SJCRH30 (cell line): ENCODE results near the gene KLHL41. TPM values are rescaled to one million over a fixed set of nuclear protein-coding genes. Genes with fewer than 3 reads are reported as not detected.
"Not testable (repeated sequence)": the region's sequence is repeated elsewhere in the genome, so short reads cannot be mapped to it uniquely, and the experiment has no call there.

Source experiments
- DNase-seq, 2 experiments: peaks; one replicate each; pipeline ENCODE4 v3.0.0-alpha.2; 2015 to 2020
- H3K27ac ChIP-seq: fragments of 250-450 bp; sonication (Bioruptor Pico); 2 replicates; pipeline ENCODE4 v1.5.1; 2020; ENCODE audit warnings: mild to moderate bottlenecking, moderate library complexity
- H3K27me3 ChIP-seq: fragments of 250-450 bp; sonication (Bioruptor Pico); 2 replicates; pipeline ENCODE4 v1.5.1; 2020; ENCODE audit warnings: mild to moderate bottlenecking, moderate library complexity
- H3K36me3 ChIP-seq: fragments of 250-450 bp; sonication (Bioruptor Pico); 2 replicates; pipeline ENCODE4 v1.5.1; 2020; ENCODE audit warnings: mild to moderate bottlenecking, moderate library complexity
- H3K4me1 ChIP-seq: fragments of 250-450 bp; sonication (Bioruptor Pico); 2 replicates; pipeline ENCODE4 v1.5.1; 2020; ENCODE audit warnings: mild to moderate bottlenecking, moderate library complexity
- H3K4me3 ChIP-seq: fragments of 250-450 bp; sonication (Bioruptor Pico); 2 replicates; pipeline ENCODE4 v1.5.1; 2020; ENCODE audit warnings: mild to moderate bottlenecking, moderate library complexity
- H3K9me3 ChIP-seq: fragments of 250-450 bp; sonication (Bioruptor Pico); replicated peaks from 2 replicates; pipeline ENCODE4 v1.5.1; 2020; ENCODE audit warnings: mild to moderate bottlenecking, moderate library complexity
- total RNA-seq: library from RNA; depleted of rRNA; stranded (reverse); fragments of >200 nt; shearing (Covaris generic); gene quantifications from 2 replicates; pipeline ENCODE4 v1.2.3, GENCODE V29; 2014

Gene KLHL41
- total RNA-seq, 1 experiment from 2014 or later = 26.1 TPM

DNA sequence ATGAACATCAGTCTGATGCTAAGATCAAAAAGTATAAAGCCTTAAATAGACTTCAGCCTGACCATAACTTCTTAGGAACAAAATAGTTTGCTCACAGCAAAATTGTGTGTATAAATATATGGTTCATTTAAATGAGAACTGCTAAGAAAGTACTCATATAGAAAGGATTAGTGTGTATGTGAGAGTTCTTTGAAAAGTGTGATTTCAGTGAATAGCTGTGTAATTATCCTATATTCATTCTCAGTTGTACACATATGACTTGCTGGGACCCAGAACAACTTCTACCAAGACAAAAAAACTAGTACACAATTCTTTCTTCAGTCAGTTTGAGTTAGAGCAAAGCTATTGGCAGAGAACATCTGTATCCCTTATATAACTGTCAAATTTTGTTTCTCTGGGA, 23.0 kb upstream of the KLHL41 start:
- Histone ChIP-seq H3K4me3 (no peak overlapping the region), H3K36me3 (no peaks in the 10 kb centered on the region), H3K9me3 (no peaks in the 10 kb centered on the region), H3K27ac (no peak overlapping the region), H3K27me3 (no peaks in the 10 kb centered on the region), H3K4me1 (no peaks in the 10 kb centered on the region)
- no peak for DNase-seq

DNA sequence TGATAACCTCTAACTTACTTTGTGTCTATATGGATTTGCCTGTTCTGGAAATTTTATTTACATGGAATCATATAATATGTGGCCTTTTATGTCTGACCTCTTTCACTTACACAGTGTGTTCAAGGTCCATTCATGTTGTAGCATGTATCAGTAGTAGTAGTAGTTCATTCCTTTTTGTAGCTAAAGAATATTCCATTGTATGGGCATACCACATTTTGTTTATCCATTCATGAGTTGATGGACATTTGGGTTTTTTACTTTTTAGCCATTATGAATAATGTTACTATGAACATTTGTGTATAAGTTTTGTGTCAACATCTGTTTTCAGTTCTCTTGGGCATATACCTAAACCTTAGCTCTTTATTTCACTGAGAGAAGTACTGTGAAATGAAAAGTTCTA, 18.7 kb upstream of the KLHL41 start:
- Histone ChIP-seq H3K27ac (no peak overlapping the region), H3K4me1 (no peaks in the 10 kb centered on the region), H3K36me3 (no peaks in the 10 kb centered on the region), H3K4me3 (no peak overlapping the region), H3K27me3 (no peaks in the 10 kb centered on the region), H3K9me3 (no peaks in the 10 kb centered on the region)
- DNase-seq = no peak

DNA sequence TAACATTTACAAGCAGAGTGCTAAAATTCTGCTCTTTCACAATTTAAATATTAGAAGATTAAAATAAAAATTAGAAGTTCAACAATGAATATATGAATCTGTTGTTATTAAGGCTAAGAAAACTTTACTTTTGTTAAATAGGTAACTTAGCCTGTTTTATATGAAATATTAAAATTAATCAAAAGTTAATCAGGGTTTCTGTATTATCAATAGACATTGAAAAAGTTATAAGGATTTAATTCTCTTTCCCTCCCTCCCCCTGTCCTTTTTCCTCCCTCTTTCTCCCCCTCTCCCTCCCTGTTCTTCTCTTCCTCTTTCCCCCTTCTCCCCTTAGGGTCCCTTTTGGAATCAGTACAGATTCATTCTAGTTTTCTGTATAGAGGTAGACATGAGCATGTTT, 18.1 kb upstream of the KLHL41 start:
- Histone ChIP-seq H3K4me3 (no peak overlapping the region), H3K36me3 (no peaks in the 10 kb centered on the region), H3K27me3 (no peaks in the 10 kb centered on the region), H3K27ac (no peak overlapping the region), H3K9me3 (no peaks in the 10 kb centered on the region), H3K4me1 (no peaks in the 10 kb centered on the region)
- no peak for DNase-seq

DNA sequence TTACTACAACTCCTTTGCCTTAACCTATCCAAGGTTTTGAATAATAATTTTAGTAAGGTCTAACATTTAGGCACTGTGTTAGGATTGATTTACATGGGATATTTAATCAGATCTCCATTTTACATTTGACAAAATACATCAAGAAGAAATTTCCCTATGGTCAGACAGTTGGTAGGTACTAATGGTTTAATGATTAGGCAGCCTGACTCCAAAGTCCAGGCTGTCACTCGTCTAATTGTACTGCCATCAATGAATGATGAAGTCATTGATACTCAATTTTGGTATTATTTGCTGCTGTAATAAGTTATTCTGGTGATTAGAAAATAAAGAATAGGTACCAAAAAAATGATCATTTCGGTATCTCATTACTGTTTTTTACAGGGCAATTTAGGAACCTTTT, 16.1 kb upstream of the KLHL41 start:
- no peaks in the 10 kb centered on the region for H3K27me3 ChIP-seq

DNA sequence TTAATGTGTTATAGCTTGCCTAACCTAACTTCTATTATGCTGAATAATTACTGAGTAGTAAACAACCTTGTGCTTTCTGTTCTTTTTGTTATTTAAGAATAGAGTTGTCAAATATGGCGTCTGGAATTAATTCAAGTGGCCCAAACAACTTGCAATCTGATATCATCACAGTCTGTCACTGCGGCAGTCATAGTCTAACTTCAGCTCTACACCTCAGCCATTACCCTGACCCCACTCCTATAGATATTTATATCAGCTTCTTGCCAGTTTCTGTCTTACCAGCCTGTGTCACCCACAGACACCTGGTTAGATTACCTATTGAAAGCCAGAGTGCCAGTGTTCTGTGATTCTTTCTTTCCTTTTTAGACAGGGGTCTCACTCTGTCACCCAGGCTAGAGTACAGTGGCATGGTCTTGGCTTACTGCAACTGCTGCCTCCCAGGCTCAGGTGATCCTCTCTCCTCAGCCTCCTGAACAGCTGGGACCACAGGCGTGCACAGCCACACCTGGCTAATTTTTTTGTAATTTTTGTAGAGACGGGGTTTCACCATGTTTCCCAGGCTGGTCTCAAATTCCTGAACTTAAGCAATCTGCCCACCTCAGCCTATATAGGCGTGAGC, 14.1 kb upstream of the KLHL41 start:
- H3K9me3 ChIP-seq = no peaks in the 10 kb centered on the region
- no peak overlapping the region for H3K27ac ChIP-seq
- H3K4me3 ChIP-seq = no peak overlapping the region
- no peak for DNase-seq
- no peaks in the 10 kb centered on the region for H3K4me1 ChIP-seq
- no peaks in the 10 kb centered on the region for H3K36me3 ChIP-seq
- no peaks in the 10 kb centered on the region for H3K27me3 ChIP-seq

More for the DNA sequence above, 16.1 kb upstream of the KLHL41 start:
- H3K4me3 ChIP-seq = no peak overlapping the region
- no peaks in the 10 kb centered on the region for H3K9me3 ChIP-seq
- H3K4me1 ChIP-seq = no peaks in the 10 kb centered on the region
- H3K36me3 ChIP-seq = no peaks in the 10 kb centered on the region
- no peak overlapping the region for H3K27ac ChIP-seq
- no peak for DNase-seq

DNA sequence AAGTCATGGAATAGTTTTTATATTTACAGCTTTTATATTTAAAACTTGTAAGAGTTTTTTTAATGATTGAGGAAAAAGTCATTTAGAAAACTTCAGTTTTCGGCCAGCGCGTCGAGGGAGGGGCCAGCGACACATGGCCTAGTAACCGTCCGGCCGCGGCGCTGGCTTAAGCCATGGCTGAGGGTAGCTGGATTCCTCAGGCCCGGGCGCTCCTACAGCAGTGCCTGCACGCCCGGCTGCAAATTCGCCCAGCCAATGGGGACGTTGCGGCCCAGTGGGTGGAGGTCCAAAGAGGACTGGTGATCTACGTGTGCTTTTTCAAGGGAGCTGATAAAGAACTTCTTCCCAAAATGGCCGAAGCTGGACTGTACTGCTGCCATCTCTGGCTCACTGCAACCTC, 4.9 kb upstream of the KLHL41 start:
- H3K4me1 ChIP-seq = peaks cover 22% of the 10 kb centered on the region
- no peaks in the 10 kb centered on the region for H3K9me3 ChIP-seq
- H3K4me3 ChIP-seq = no peak overlapping the region
- H3K27me3 ChIP-seq = no peaks in the 10 kb centered on the region
- no peak for DNase-seq
- H3K36me3 ChIP-seq = no peaks in the 10 kb centered on the region
- H3K27ac ChIP-seq = no peak overlapping the region

DNA sequence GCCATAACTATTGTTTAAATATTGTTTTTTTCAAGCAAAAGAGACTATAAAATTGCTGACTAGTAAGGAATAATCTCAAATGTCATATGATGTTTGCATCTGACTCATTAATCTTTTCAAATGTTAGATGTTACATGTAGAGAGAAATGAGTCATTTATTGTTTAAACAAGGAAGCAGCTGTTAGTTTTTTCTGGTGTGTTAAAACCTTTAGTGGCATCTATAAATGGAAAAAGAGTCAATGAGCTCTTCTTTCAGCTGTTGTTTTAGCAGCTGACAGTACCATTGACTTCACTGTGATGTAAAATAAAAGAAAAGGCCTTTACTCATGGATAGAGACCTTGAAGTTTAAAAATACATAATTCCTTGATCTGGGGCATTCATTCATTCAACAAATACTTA, 1.8 kb upstream of the KLHL41 start:
- Histone ChIP-seq H3K4me1 (peaks cover 30% of the 10 kb centered on the region), H3K9me3 (no peaks in the 10 kb centered on the region), H3K4me3 (no peak overlapping the region), H3K27me3 (no peaks in the 10 kb centered on the region), H3K27ac (peak overlapping the region; percentile 85), H3K36me3 (no peaks in the 10 kb centered on the region)
- DNase-seq = peak in 1 of 2 experiments; percentile 81

DNA sequence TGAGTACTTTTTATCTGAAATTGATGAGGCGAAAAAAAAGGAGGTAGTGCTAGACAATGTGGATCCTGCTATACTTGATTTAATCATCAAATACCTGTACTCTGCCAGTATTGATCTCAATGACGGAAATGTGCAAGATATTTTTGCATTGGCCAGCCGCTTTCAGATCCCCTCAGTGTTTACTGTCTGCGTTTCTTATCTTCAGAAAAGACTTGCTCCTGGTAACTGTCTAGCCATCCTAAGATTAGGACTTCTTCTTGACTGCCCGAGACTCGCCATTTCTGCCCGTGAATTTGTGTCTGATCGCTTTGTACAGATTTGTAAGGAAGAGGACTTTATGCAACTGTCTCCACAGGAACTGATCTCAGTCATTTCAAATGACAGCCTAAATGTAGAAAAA, 453 bp downstream of the KLHL41 start:
- peaks cover 43% of the 10 kb centered on the region for H3K4me1 ChIP-seq
- H3K27me3 ChIP-seq = no peaks in the 10 kb centered on the region
- H3K36me3 ChIP-seq = no peaks in the 10 kb centered on the region
- peak overlapping the region; percentile 85 for H3K27ac ChIP-seq
- peak overlapping the region; percentile 58 for H3K4me3 ChIP-seq
- DNase-seq = peak in 1 of 2 experiments; percentile 28
- H3K9me3 ChIP-seq = no peaks in the 10 kb centered on the region

DNA sequence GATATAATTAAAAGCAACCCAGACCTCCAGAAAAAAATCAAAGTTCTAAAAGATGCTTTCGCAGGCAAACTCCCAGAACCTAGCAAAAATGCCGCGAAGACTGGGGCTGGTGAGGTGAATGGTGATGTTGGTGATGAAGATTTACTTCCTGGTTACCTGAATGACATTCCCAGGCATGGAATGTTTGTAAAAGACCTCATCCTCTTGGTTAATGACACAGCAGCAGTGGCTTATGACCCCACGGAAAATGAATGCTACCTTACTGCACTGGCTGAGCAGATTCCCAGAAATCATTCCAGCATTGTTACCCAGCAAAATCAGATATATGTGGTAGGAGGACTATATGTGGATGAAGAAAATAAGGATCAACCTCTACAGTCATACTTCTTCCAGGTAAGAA, 994 bp downstream of the KLHL41 start:
- no peaks in the 10 kb centered on the region for H3K36me3 ChIP-seq
- peak overlapping the region; percentile 85; the same call in 1 of the 2 replicates for H3K27ac ChIP-seq
- DNase-seq = no peak
- H3K4me1 ChIP-seq = peaks cover 43% of the 10 kb centered on the region
- H3K27me3 ChIP-seq = no peaks in the 10 kb centered on the region
- H3K4me3 ChIP-seq = peak overlapping the region; percentile 58
- H3K9me3 ChIP-seq = no peaks in the 10 kb centered on the region

DNA sequence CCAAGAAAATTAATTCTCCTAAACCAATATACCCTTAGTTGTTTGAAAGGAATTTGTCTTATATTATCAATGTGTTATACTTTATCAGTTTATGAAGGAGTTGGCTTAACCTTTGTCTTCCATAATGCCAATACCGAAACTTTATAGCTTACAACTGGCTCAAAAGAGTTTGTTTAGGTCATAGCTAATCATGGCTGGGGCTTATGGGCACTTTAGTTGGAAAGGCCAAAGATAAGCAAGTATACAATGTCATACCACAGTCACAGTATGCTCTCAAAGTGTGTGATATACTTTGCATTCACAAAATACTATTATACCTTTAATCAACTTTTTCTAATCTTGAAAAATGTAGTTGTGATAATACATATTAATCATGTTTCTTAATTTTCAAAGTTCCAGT, 2.3 kb downstream of the KLHL41 start:
- Histone ChIP-seq H3K4me3 (peak overlapping the region; percentile 58), H3K27ac (no peak overlapping the region), H3K36me3 (0 out of 2 replicates have a peak, but pooled peaks cover 4% of the 10 kb centered on the region), H3K27me3 (no peaks in the 10 kb centered on the region), H3K4me1 (peaks cover 43% of the 10 kb centered on the region), H3K9me3 (no peaks in the 10 kb centered on the region)
- peak in 1 of 2 experiments; percentile 24 for DNase-seq

DNA sequence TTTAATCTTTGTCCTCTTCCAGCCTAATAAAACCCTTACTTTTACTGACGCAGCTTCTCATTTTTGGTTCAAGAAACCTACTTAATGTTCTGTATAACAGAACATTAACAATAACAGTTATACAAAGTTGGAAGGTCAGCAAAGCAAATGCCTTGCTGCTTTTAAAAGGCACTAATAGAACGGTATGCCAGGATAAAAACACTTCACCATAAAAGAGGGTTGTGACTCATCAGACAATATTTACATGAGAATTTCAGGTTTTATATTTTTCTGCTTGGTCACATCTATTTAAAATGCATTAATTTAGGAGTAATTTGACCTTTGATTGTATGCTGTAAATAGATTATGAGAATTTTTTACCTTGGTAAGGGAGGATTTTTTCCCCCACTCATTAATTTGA, 3.0 kb downstream of the KLHL41 start:
- H3K36me3 ChIP-seq = 0 out of 2 replicates have a peak, but pooled peaks cover 4% of the 10 kb centered on the region
- peak overlapping the region; percentile 58; the same call in 1 of the 2 replicates for H3K4me3 ChIP-seq
- H3K9me3 ChIP-seq = no peaks in the 10 kb centered on the region
- no peaks in the 10 kb centered on the region for H3K27me3 ChIP-seq
- H3K27ac ChIP-seq = no peak overlapping the region
- H3K4me1 ChIP-seq = peaks cover 38% of the 10 kb centered on the region
- DNase-seq = no peak

DNA sequence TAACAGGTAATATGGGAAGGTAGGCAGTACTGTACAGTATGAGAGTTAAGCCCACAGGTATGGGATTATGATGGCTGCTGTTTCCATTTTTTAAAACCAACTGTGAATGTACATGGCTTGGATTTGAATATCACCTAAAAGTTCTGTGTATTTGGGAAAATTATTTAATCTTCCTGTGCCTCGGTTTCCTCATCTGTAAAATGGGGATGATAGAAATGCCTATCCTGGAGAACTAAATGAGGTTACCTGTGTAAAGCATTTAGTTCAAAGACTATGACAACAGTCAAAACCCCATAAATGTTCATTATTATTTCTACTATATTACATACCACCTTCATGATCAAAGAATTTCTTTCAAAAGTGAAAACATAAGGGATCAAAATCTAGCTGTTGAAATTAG, 3.6 kb downstream of the KLHL41 start:
- Histone ChIP-seq H3K27me3 (no peaks in the 10 kb centered on the region), H3K36me3 (0 out of 2 replicates have a peak, but pooled peaks cover 4% of the 10 kb centered on the region), H3K27ac (peak overlapping the region; percentile 71), H3K4me1 (peaks cover 33% of the 10 kb centered on the region), H3K9me3 (no peaks in the 10 kb centered on the region), H3K4me3 (no peak overlapping the region)
- no peak for DNase-seq

DNA sequence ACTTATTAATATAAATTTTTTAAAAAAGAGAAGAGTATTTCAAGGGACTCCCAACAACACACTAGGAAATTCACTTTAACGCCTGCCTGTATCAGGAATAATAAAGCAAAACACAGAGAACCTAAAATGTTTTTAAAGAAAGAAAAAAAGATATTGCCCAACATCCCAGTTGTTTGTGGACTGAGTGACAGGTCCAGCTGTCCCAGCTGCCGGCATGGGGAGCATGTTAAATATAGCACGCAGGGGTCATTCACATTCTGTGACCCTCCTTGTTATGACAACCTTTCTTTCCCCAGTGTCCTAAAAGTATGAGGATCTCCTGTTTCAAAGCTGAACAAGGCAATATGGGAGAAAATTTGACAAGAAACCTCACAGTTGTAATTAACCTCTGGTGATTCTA, 4.4 kb downstream of the KLHL41 start:
- Histone ChIP-seq H3K9me3 (no peaks in the 10 kb centered on the region), H3K4me1 (peaks cover 25% of the 10 kb centered on the region), H3K27me3 (no peaks in the 10 kb centered on the region), H3K27ac (peak overlapping the region; percentile 71), H3K4me3 (0 out of 2 replicates have a peak overlapping the region, but pooled peaks have one; percentile 9), H3K36me3 (peaks cover 5% of the 10 kb centered on the region; the same call in 1 of the 2 replicates)
- DNase-seq = peak; percentile 85 to 88

DNA sequence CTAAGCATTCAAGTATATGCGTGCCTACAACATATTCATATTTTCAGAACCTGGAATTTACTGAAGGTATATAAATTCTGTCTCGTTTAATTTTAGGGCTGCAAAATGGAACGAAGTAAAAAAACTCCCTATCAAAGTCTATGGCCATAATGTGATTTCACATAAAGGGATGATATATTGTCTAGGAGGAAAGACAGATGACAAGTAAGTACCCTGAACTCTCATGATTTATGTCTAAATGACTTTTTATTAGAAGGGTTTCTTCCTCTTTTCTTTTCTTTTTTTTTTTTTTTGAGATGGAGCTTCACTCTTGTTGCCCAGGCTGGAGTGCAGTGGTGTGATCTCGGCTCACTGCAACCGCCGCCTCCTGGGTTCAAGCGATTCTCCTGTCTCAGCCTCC, 5.3 kb downstream of the KLHL41 start:
- peaks cover 21% of the 10 kb centered on the region for H3K4me1 ChIP-seq
- H3K27me3 ChIP-seq, H3K9me3 ChIP-seq, H3K27ac ChIP-seq, DNase-seq, H3K4me3 ChIP-seq, H3K36me3 ChIP-seq: not testable (repeated sequence)

DNA sequence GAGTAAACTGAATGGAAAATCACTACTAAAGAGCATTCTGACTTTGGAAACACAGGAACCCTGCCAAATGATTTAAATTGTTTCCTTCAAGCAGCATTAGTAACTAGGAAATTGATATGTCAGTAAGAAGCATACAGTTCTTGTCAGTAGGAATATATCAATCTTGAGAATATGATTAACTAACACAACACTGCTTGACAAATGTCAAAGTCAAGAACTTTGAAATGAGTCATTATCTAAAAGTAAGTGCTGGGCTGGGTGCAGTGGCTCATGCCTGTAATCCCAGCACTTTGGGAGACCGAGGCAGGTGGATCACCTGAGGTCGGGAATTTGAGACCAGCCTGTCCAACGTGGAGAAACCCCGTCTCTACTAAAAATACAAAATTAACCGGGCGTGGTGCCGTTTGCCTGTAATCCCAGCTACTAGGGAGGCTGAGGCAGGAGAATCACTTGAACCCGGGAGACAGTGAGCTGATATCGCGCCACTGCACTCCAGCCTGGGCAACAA, 7.0 kb downstream of the KLHL41 start:
- not testable (repeated sequence) for H3K4me3 ChIP-seq, DNase-seq, H3K36me3 ChIP-seq, H3K9me3 ChIP-seq, H3K27me3 ChIP-seq, H3K27ac ChIP-seq
- peaks cover 20% of the 10 kb centered on the region for H3K4me1 ChIP-seq

DNA sequence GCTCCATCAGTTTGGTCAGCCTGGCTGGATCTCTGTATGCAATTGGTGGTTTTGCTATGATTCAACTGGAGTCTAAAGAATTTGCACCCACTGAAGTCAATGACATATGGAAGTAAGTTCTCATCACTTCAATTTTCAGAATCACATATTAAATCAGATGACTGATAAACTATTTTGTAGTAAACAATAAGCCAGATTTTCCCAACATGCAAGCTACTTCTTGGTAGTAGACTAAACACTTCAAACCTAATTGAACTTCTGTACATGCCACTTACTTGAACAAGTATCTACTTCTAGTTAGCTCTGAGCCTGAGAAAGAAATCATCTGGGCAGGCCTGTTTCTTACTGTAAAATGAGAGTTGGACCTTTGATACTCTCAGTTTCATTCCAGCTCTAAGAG, 11.4 kb downstream of the KLHL41 start:
- H3K36me3 ChIP-seq = peaks cover 7% of the 10 kb centered on the region
- DNase-seq = no peak
- H3K9me3 ChIP-seq = no peaks in the 10 kb centered on the region
- no peak overlapping the region for H3K27ac ChIP-seq
- H3K4me1 ChIP-seq = no peaks in the 10 kb centered on the region
- H3K27me3 ChIP-seq = no peaks in the 10 kb centered on the region
- H3K4me3 ChIP-seq = no peak overlapping the region
